NCI-H2171 (cell line): Measurements from ENCODE around the gene NMT2.
A peak's percentile ranks its signal among the peaks of the same experiment; 100 is the strongest.
"Not testable (repeated sequence)": the region's sequence is repeated elsewhere in the genome, so short reads cannot be mapped to it uniquely, and the experiment has no call there.

Experiments used
- DNase-seq: peaks from one replicate; lab custom pipeline; 2025; lab: John Stamatoyannopoulos, UW

The NMT2 gene

GRCh38 chr10:15168291-15168785 is at the start of gene NMT2:
NMT2 (minus strand) TSS chr10:15168693; CDS start chr10:15168612, 81 bp downstream.
- DNase-seq, result peak; percentile 79

GRCh38 chr10:15216700-15217099 is 48.2 kb upstream of the NMT2 start:
- no peak for DNase-seq

GRCh38 chr10:15214237-15214636 is 45.7 kb upstream of the NMT2 start:
- DNase-seq, result no peak

- no peak for DNase-seq
Measured at GRCh38 chr10:15213461-15213861, 45.0 kb upstream of the NMT2 start.

- no peak for DNase-seq
Measured at GRCh38 chr10:15211464-15211979, 43.0 kb upstream of the NMT2 start.

GRCh38 chr10:15210521-15210920 is 42.0 kb upstream of the NMT2 start:
- DNase-seq, result no peak

- DNase-seq, result peak; percentile 30
Measured at GRCh38 chr10:15209827-15210509, 41.5 kb upstream of the NMT2 start.

- no peak for DNase-seq
Measured at GRCh38 chr10:15208221-15208620, 39.7 kb upstream of the NMT2 start.

GRCh38 chr10:15207410-15207809 is 38.9 kb upstream of the NMT2 start:
- not testable (repeated sequence) for DNase-seq

GRCh38 chr10:15202639-15203038 is 34.1 kb upstream of the NMT2 start:
- DNase-seq, result no peak

- DNase-seq, result not testable (repeated sequence)
Measured at GRCh38 chr10:15202301-15202621, 33.8 kb upstream of the NMT2 start.

GRCh38 chr10:15201589-15202300 is 33.3 kb upstream of the NMT2 start:
- DNase-seq, result no peak

GRCh38 chr10:15200626-15201025 is 32.1 kb upstream of the NMT2 start:
- DNase-seq, result no peak

- no peak for DNase-seq
Measured at GRCh38 chr10:15197911-15198310, 29.4 kb upstream of the NMT2 start.

GRCh38 chr10:15197276-15197675 is 28.8 kb upstream of the NMT2 start:
- no peak for DNase-seq

GRCh38 chr10:15196021-15196834 is 27.7 kb upstream of the NMT2 start:
- DNase-seq, result no peak

GRCh38 chr10:15189133-15189885 is 20.8 kb upstream of the NMT2 start:
- DNase-seq, result no peak

GRCh38 chr10:15188603-15189002 is 20.1 kb upstream of the NMT2 start:
- DNase-seq, result no peak

- DNase-seq, result no peak
Measured at GRCh38 chr10:15183689-15184481, 15.4 kb upstream of the NMT2 start.

- no peak for DNase-seq
Measured at GRCh38 chr10:15182540-15183207, 14.2 kb upstream of the NMT2 start.
